GM23248 (cell line): Measurements from ENCODE around the gene OSBPL7. TPM values are rescaled to one million over a fixed set of nuclear protein-coding genes. Genes with fewer than 3 reads are reported as not detected.

Experiments used
- DNase-seq: peaks from one replicate; pipeline ENCODE4 v3.0.0-alpha.2; 2015
- H2AFZ ChIP-seq: fragments of 200-600 bp; sonication (generic); 2 replicates; pipeline ENCODE4 v1.6.1; 2016; ENCODE audit warnings: antibody characterized with exemption
- H3F3A ChIP-seq: fragments of 200-600 bp; sonication (generic); 2 replicates; pipeline ENCODE4 v1.6.1; 2016; ENCODE audit warnings: mild to moderate bottlenecking, antibody characterized with exemption, mixed run types; ENCODE audit not compliant: insufficient read depth
- H3K27ac ChIP-seq: fragments of 200-600 bp; sonication (generic); 2 replicates; pipeline ENCODE4 v1.5.1; 2016; ENCODE audit warnings: mild to moderate bottlenecking
- H3K27me3 ChIP-seq: fragments of 200-600 bp; sonication (generic); replicated peaks from 2 replicates; pipeline ENCODE4 v1.6.1; 2016; ENCODE audit warnings: mild to moderate bottlenecking; ENCODE audit not compliant: insufficient read depth
- H3K36me3 ChIP-seq: fragments of 200-600 bp; sonication (generic); 2 replicates; pipeline ENCODE4 v1.6.1; 2016; ENCODE audit warnings: low read depth, mild to moderate bottlenecking
- H3K4me1 ChIP-seq: fragments of 200-600 bp; sonication (generic); 2 replicates; pipeline ENCODE4 v1.6.1; 2016; ENCODE audit warnings: mild to moderate bottlenecking; ENCODE audit not compliant: insufficient read depth
- H3K4me2 ChIP-seq: fragments of 200-600 bp; sonication (generic); one replicate; pipeline ENCODE4 v1.6.1; 2016; ENCODE audit warnings: mild to moderate bottlenecking; ENCODE audit not compliant: unreplicated experiment
- H3K4me3 ChIP-seq: fragments of 200-600 bp; sonication (generic); 2 replicates; pipeline ENCODE4 v1.5.1; 2016; ENCODE audit warnings: mild to moderate bottlenecking
- H3K79me2 ChIP-seq: fragments of 200-600 bp; sonication (generic); 2 replicates; pipeline ENCODE4 v1.6.1; 2016; ENCODE audit warnings: mild to moderate bottlenecking; ENCODE audit not compliant: insufficient read depth
- H3K9ac ChIP-seq: fragments of 200-600 bp; sonication (generic); 2 replicates; pipeline ENCODE4 v1.6.1; 2016; ENCODE audit warnings: mild to moderate bottlenecking
- H3K9me2 ChIP-seq: fragments of 200-600 bp; sonication (generic); 2 replicates; pipeline ENCODE4 v1.6.1; 2016; ENCODE audit warnings: mixed run types, mild to moderate bottlenecking, moderate library complexity; ENCODE audit not compliant: insufficient read depth
- H3K9me3 ChIP-seq: fragments of 200-600 bp; sonication (generic); one replicate; pipeline ENCODE4 v1.6.1; 2017; ENCODE audit warnings: low read depth
- H4K20me1 ChIP-seq: fragments of 200-600 bp; sonication (generic); 2 replicates; pipeline ENCODE4 v1.6.0; 2016; ENCODE audit not compliant: insufficient read depth
- EZH2 ChIP-seq: fragments of 200-600 bp; sonication (generic); IDR thresholded peaks from 2 replicates; pipeline ENCODE4 v1.6.1; 2018; ENCODE audit warnings: antibody characterized with exemption, mild to moderate bottlenecking; ENCODE audit not compliant: insufficient read depth, poor library complexity, severe bottlenecking
- EZH2phosphoT487 ChIP-seq: fragments of 200-600 bp; sonication (generic); IDR thresholded peaks from 2 replicates; pipeline ENCODE4 v1.6.1; 2018; ENCODE audit warnings: antibody characterized with exemption, moderate library complexity, mild to moderate bottlenecking, low read depth; ENCODE audit not compliant: insufficient read depth
- WGBS, 2 experiments: methylation state at CpG; one replicate each; pipeline ENCODE4 v1.1.6; 2015 to 2017; ENCODE audit warnings: low lambda C conversion rate in 2 of 2, low coverage in 1 of 2; ENCODE audit errors: missing lambda C conversion rate in 2 of 2; 5-methylcytosine and 5-hydroxymethylcytosine counted together
- in situ Hi-C: fragments of 300-500 bp; cut with MboI; formaldehyde crosslinking; loops from 2 replicates; pipeline ENCODE4 v1.15.0; 2020
- polyA plus RNA-seq: library from polyadenylated mRNA; unstranded; fragments of >200 nt; fragmentation: Nextera tagmentation; extraction: Ambion mirVana; gene quantifications from 2 replicates; pipeline ENCODE4 v1.2.1, GENCODE V29; 2016
- total RNA-seq: library from RNA; depleted of rRNA; stranded (reverse); fragments of >200 nt; shearing (Covaris generic); gene quantifications from 2 replicates; pipeline ENCODE4 v1.2.3, GENCODE V29; 2014

Gene OSBPL7
- total and polyA plus RNA-seq, 2 experiments from 2014 or later, result 2.0 to 5.0 TPM

GRCh38 chr17:47811709-47812108 is 9.9 kb downstream of the OSBPL7 start:
- H3K4me2 ChIP-seq, result no peak overlapping the region
- no peak for DNase-seq
- no peak overlapping the region for H3K9ac ChIP-seq
- H3F3A ChIP-seq, result peaks cover 14% of the 10 kb centered on the region; the same call in 1 of the 2 replicates
- H3K9me3 ChIP-seq, result no peaks in the 10 kb centered on the region
- H3K27ac ChIP-seq, result no peak overlapping the region
- in situ Hi-C loops, result no loop called here
- H4K20me1 ChIP-seq, result no peaks in the 10 kb centered on the region
- H3K4me3 ChIP-seq, result no peak overlapping the region
- H3K27me3 ChIP-seq, result no peaks in the 10 kb centered on the region
- H3K79me2 ChIP-seq, result no peaks in the 10 kb centered on the region
- peaks cover 10% of the 10 kb centered on the region for H3K4me1 ChIP-seq
- no peaks in the 10 kb centered on the region for H3K9me2 ChIP-seq
- H2AFZ ChIP-seq, result no peak overlapping the region
- TF ChIP-seq EZH2 (no peak), EZH2phosphoT487 (no peak)
- 69 to 70% methylated on average over 7 of the region's 7 CpGs for WGBS, 2 experiments
- no peaks in the 10 kb centered on the region for H3K36me3 ChIP-seq

DNA sequence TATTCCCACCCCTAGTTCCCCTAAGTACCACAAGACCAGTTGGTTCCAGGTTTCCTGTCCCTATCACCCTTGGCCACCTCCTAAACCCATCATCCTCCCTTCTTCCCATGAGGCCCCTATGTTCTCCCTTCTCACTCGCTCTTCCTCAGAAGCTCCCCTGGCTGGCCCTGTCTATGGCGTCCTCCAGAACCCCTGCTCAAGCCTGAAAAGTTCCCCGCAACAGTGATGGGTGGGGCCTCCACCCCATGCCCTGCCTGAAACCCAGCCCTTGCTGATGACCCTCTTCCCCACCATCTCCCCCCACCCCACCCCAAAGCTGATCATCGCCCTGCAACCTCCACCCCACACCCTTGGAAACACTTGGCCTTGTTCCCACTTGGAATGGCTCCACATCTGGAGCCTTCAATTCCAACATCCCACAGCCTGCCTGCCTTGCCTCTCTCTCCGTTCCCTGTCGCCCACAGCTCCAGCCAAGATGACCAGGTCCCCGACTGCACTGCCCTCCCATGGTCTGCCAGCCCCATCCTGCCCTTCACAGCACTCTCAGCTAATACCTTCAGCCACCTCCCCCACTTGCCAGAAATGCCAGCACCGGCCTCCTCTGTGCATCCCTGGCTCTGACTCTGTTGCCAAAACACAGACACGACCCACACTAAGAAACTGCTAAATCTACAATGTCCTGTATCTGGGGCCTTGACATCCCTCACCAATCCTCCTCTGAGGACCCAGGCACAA is 10.5 kb downstream of the OSBPL7 start:
- no peak overlapping the region for H3K4me2 ChIP-seq
- H3K9me2 ChIP-seq, result no peaks in the 10 kb centered on the region
- no peak overlapping the region for H3K4me3 ChIP-seq
- no peak for DNase-seq
- H3K36me3 ChIP-seq, result no peaks in the 10 kb centered on the region
- no peaks in the 10 kb centered on the region for H3K9me3 ChIP-seq
- 75% methylated on average over 8 to 9 of the region's 9 CpGs for WGBS, 2 experiments
- H3K27ac ChIP-seq, result no peak overlapping the region
- H3K9ac ChIP-seq, result no peak overlapping the region
- H3K4me1 ChIP-seq, result peaks cover 10% of the 10 kb centered on the region
- no peaks in the 10 kb centered on the region for H3K79me2 ChIP-seq
- TF ChIP-seq EZH2 (no peak), EZH2phosphoT487 (no peak)
- no peaks in the 10 kb centered on the region for H4K20me1 ChIP-seq
- in situ Hi-C loops, result no loop called here
- no peak overlapping the region for H2AFZ ChIP-seq
- H3K27me3 ChIP-seq, result no peaks in the 10 kb centered on the region
- peaks cover 14% of the 10 kb centered on the region; the same call in 1 of the 2 replicates for H3F3A ChIP-seq

GRCh38 chr17:47810200-47810821 is 11.3 kb downstream of the OSBPL7 start:
- H2AFZ ChIP-seq, result no peak overlapping the region
- H3K27me3 ChIP-seq, result no peaks in the 10 kb centered on the region
- no peaks in the 10 kb centered on the region for H3K9me2 ChIP-seq
- H3F3A ChIP-seq, result peaks cover 14% of the 10 kb centered on the region; the same call in 1 of the 2 replicates
- H3K79me2 ChIP-seq, result no peaks in the 10 kb centered on the region
- in situ Hi-C loops, result no loop called here
- peak overlapping the region; percentile 41 for H3K27ac ChIP-seq
- no peaks in the 10 kb centered on the region for H4K20me1 ChIP-seq
- H3K9me3 ChIP-seq, result no peaks in the 10 kb centered on the region
- peak overlapping the region; percentile 7 for H3K4me2 ChIP-seq
- WGBS, 2 experiments, result 43% methylated on average over 10 of the region's 10 CpGs
- TF ChIP-seq EZH2phosphoT487 (no peak), EZH2 (no peak)
- H3K4me3 ChIP-seq, result no peak overlapping the region
- no peaks in the 10 kb centered on the region for H3K36me3 ChIP-seq
- H3K4me1 ChIP-seq, result peaks cover 10% of the 10 kb centered on the region
- peak; percentile 94 for DNase-seq
- peak overlapping the region; percentile 18; the same call in 1 of the 2 replicates for H3K9ac ChIP-seq

GRCh38 chr17:47808830-47809480 is 12.6 kb downstream of the OSBPL7 start:
- no peaks in the 10 kb centered on the region; the same call in 1 of the 2 replicates for H3K27me3 ChIP-seq

More at GRCh38 chr17:47808830-47809480, 12.6 kb downstream of the OSBPL7 start:
- Histone ChIP-seq H3K27ac (no peak overlapping the region), H3K9ac (no peak overlapping the region), H3K79me2 (no peaks in the 10 kb centered on the region), H3K4me2 (no peak overlapping the region), H3K4me1 (peaks cover 10% of the 10 kb centered on the region), H3K36me3 (no peaks in the 10 kb centered on the region), H4K20me1 (no peaks in the 10 kb centered on the region), H2AFZ (no peak overlapping the region), H3K9me2 (no peaks in the 10 kb centered on the region), H3K9me3 (no peaks in the 10 kb centered on the region), H3F3A (peaks cover 14% of the 10 kb centered on the region; the same call in 1 of the 2 replicates), H3K4me3 (no peak overlapping the region)
- in situ Hi-C loops, result no loop called here
- DNase-seq, result no peak
- TF ChIP-seq EZH2 (no peak), EZH2phosphoT487 (no peak)
- WGBS, 2 experiments, result 96 to 97% methylated on average over 17 to 22 of the region's 22 CpGs
